HepG2 (cell line): ENCODE data around the gene CALCB. TPM values are rescaled to one million over a fixed set of nuclear protein-coding genes. Genes with fewer than 3 reads are reported as not detected.

Experiments used
- ATAC-seq: fragments of 200-7000 bp; cut with Tn5 transposase; 3 replicates; pipeline ENCODE4 v1.9.1; 2020; ENCODE audit warnings: mild to moderate bottlenecking, moderate library complexity
- BruUV-seq: library from RNA; stranded (reverse); fragments of 400-500 nt; replicated peaks from 2 replicates; lab custom pipeline; 2021; lab: Mats Ljungman, UMichigan
- CTCF ChIA-PET: fragments of 300-600 bp; formaldehyde crosslinking; extraction: SDS; loops from one replicate; lab custom pipeline; 2021; ENCODE audit warnings: low total read pairs, inconsistent platforms, low intra/inter-chr PET ratio; lab: Yijun Ruan, JAX
- POLR2A ChIA-PET: fragments of 350-600 bp; sonication (Branson Sonifier 250); formaldehyde crosslinking; loops from one replicate; lab custom pipeline; 2020; ENCODE audit warnings: antibody characterized with exemption, inconsistent platforms; lab: Yijun Ruan, JAX
- DNase-seq: peaks from one replicate; pipeline ENCODE4 v3.0.0-alpha.2; 2015; ENCODE audit warnings: low spot score
- FAIRE-seq: peaks from 3 replicates; lab custom pipeline; 2011; peaks lifted over from hg19 to GRCh38; lab: Jason Lieb, UNC
- H2AFZ ChIP-seq: one replicate; pipeline ENCODE4 v1.6.1; 2011; ENCODE audit warnings: low read length, inconsistent platforms
- H3K27ac ChIP-seq: fragments of 300-600 bp; 3 replicates; pipeline ENCODE4 v1.8.0; 2011; ENCODE audit warnings: mixed run types, mild to moderate bottlenecking, mixed read lengths, low read length, inconsistent platforms; ENCODE audit not compliant: insufficient read depth; ENCODE audit errors: extremely low read length
- H3K27me3 ChIP-seq, 2 experiments: fragments of 200-600 bp in 1 of 2; 2 replicates in 1 of 2; 3 replicates in 1 of 2; pipeline versions ENCODE4 v1.6.0 to v1.8.0; 2011; ENCODE audit warnings: low read length in 2 of 2, mild to moderate bottlenecking in 2 of 2, moderate library complexity in 2 of 2, inconsistent platforms in 1 of 2; ENCODE audit not compliant: insufficient read depth in 2 of 2, control insufficient read depth in 1 of 2
- H3K36me3 ChIP-seq, 2 experiments: fragments of 200-600 bp in 1 of 2; replicated peaks in 1 of 2; 2 replicates in 1 of 2; 3 replicates in 1 of 2; pipeline versions ENCODE4 v1.5.1 to v1.8.0; 2011; ENCODE audit warnings: low read length in 2 of 2, inconsistent platforms in 1 of 2; ENCODE audit not compliant: insufficient read depth in 2 of 2, control insufficient read depth in 1 of 2
- H3K4me1 ChIP-seq: 2 replicates; pipeline ENCODE4 v1.5.1; 2012; ENCODE audit warnings: low read length, inconsistent platforms; ENCODE audit not compliant: insufficient read depth
- H3K4me2 ChIP-seq: 2 replicates; pipeline ENCODE4 v1.6.0; 2011; ENCODE audit warnings: low read depth, low read length, inconsistent platforms
- H3K4me3 ChIP-seq, 3 experiments: fragments of 200-600 bp in 1 of 3; sonication (generic), shearing (Covaris generic) in 1 of 3; replicated peaks in 1 of 3; 2 replicates each; pipeline ENCODE4 v1.5.1; 2011 to 2016; ENCODE audit warnings: low read length in 3 of 3, inconsistent platforms in 2 of 3, low read depth in 2 of 3, mild to moderate bottlenecking in 2 of 3, control low read depth in 1 of 3, mixed read lengths in 1 of 3; ENCODE audit not compliant: insufficient read depth in 1 of 3
- H3K79me2 ChIP-seq: one replicate; pipeline ENCODE4 v1.6.1; 2011; ENCODE audit warnings: low read length, inconsistent platforms; ENCODE audit not compliant: insufficient read depth
- H3K9ac ChIP-seq: 2 replicates; pipeline ENCODE4 v1.6.0; 2011; ENCODE audit warnings: mild to moderate bottlenecking, low read depth, low read length, inconsistent platforms; ENCODE audit not compliant: insufficient read depth
- H3K9me3 ChIP-seq: 2 replicates; pipeline ENCODE4 v1.5.1; 2012; ENCODE audit warnings: mild to moderate bottlenecking, low read length
- H4K20me1 ChIP-seq: 2 replicates; pipeline ENCODE4 v1.6.0; 2011; ENCODE audit warnings: inconsistent platforms, mild to moderate bottlenecking, low read length, moderate library complexity; ENCODE audit not compliant: insufficient read depth
- ARNT ChIP-seq: fragments of 450-650 bp; IDR thresholded peaks from 2 replicates; pipeline ENCODE4 v1.6.1; 2017
- EED ChIP-seq: sonication (generic); formaldehyde crosslinking; IDR thresholded peaks from 2 replicates; pipeline ENCODE4 v1.5.0; 2020; ENCODE audit warnings: mild to moderate bottlenecking, missing genetic modification reagents
- GTF2F1 ChIP-seq: fragments of 150-350 bp; IDR thresholded peaks from 2 replicates; pipeline ENCODE4 v1.6.1; 2014; ENCODE audit warnings: low read length
- HMGXB4 ChIP-seq, 2 experiments: sonication (generic) in 1 of 2; formaldehyde crosslinking in 1 of 2; IDR thresholded peaks; 2 replicates each; pipeline versions ENCODE4 v1.4.0 to v1.6.1; 2018 to 2020; ENCODE audit warnings: missing genetic modification reagents in 2 of 2, borderline replicate concordance in 1 of 2, low read depth in 1 of 2, mild to moderate bottlenecking in 1 of 2, missing biosample characterization in 1 of 2
- KAT2B ChIP-seq: fragments of 150-350 bp; IDR thresholded peaks from 2 replicates; pipeline ENCODE4 v1.6.1; 2014; ENCODE audit warnings: low read depth, low read length, borderline replicate concordance
- MAFG ChIP-seq: sonication (generic); formaldehyde crosslinking; IDR thresholded peaks from 2 replicates; pipeline ENCODE4 v1.5.1; 2020; ENCODE audit warnings: mild to moderate bottlenecking, missing genetic modification reagents
- MBD4 ChIP-seq: IDR thresholded peaks from 2 replicates; pipeline ENCODE4 v1.6.1; 2012; ENCODE audit warnings: low read length, inconsistent platforms, borderline replicate concordance
- MEF2D ChIP-seq: sonication (generic); formaldehyde crosslinking; IDR thresholded peaks from 2 replicates; pipeline ENCODE4 v1.5.1; 2020; ENCODE audit warnings: mild to moderate bottlenecking, missing genetic modification reagents
- MTERF4 ChIP-seq: sonication (generic); formaldehyde crosslinking; IDR thresholded peaks from 2 replicates; pipeline ENCODE4 v1.8.0; 2023; ENCODE audit warnings: mild to moderate bottlenecking, missing genetic modification reagents
- NR2F1 ChIP-seq, 2 experiments: fragments of 450-650 bp in 1 of 2; formaldehyde crosslinking in 1 of 2; IDR thresholded peaks; 2 replicates each; pipeline versions ENCODE4 v1.5.0 to v1.6.1; 2016 to 2020; ENCODE audit warnings: mild to moderate bottlenecking in 1 of 2, missing compliant biosample characterization in 1 of 2, missing genetic modification reagents in 1 of 2, moderate library complexity in 1 of 2
- SPEN ChIP-seq: sonication (generic); formaldehyde crosslinking; IDR thresholded peaks from 2 replicates; pipeline ENCODE4 v1.5.1; 2020; ENCODE audit warnings: low read depth, mild to moderate bottlenecking, missing genetic modification reagents
- TBX3 ChIP-seq: fragments of 450-650 bp; IDR thresholded peaks from 2 replicates; pipeline ENCODE4 v1.6.1; 2017; ENCODE audit warnings: antibody characterized with exemption, mild to moderate bottlenecking, inconsistent platforms, borderline replicate concordance
- THAP8 ChIP-seq: sonication (generic); formaldehyde crosslinking; IDR thresholded peaks from 2 replicates; pipeline ENCODE4 v1.5.1; 2020; ENCODE audit warnings: missing genetic modification reagents, mild to moderate bottlenecking, borderline replicate concordance
- YEATS4 ChIP-seq: sonication (generic); formaldehyde crosslinking; IDR thresholded peaks from 2 replicates; pipeline ENCODE4 v1.4.0; 2020; ENCODE audit warnings: missing genetic modification reagents, borderline replicate concordance
- ZNF350 ChIP-seq: sonication (generic); formaldehyde crosslinking; IDR thresholded peaks from 2 replicates; pipeline ENCODE4 v1.4.0; 2020; ENCODE audit warnings: mild to moderate bottlenecking, low read depth, missing genetic modification reagents, borderline replicate concordance
- ZNF883 ChIP-seq: sonication (generic); formaldehyde crosslinking; IDR thresholded peaks from 2 replicates; pipeline ENCODE4 v1.5.1; 2020; ENCODE audit warnings: mild to moderate bottlenecking, missing genetic modification reagents; ENCODE audit errors: not compliant biosample characterization
- WGBS: methylation state at CpG from one replicate; pipeline ENCODE4 v1.1.6; 2017; ENCODE audit warnings: low lambda C conversion rate; 5-methylcytosine and 5-hydroxymethylcytosine counted together
- in situ Hi-C: cut with HindIII; loops from 2 replicates; pipeline ENCODE4 v1.10.0; 2017; ENCODE audit warnings: low pct_unique_long_range_greater_than_20kb; ENCODE audit not compliant: extremely low pct_ligation_motif_present
- intact Hi-C: fragments of 100-400 bp; cut with micrococcal nuclease; formaldehyde crosslinking; loops from one replicate; pipeline ENCODE4 v1.10.0; 2022; ENCODE audit not compliant: unreplicated experiment
- polyA plus RNA-seq, 8 experiments: library from polyadenylated mRNA; depleted of rRNA in 3 of 8; stranded (reverse) in 7 of 8; unstranded in 1 of 8; fragments of >200 nt; fragmentation: Illumina TruSeq in 4 of 8; extraction: Trizol in 4 of 8; gene quantifications; 2 replicates each; pipeline versions ENCODE4 v1.2.1 to v1.2.3, GENCODE V29; 2011 to 2016; ENCODE audit warnings: low read depth in 4 of 8, missing spikeins in 1 of 8, mixed read lengths in 1 of 8; ENCODE audit not compliant: insufficient read depth in 1 of 8
- total RNA-seq, 5 experiments: library from RNA; depleted of rRNA; stranded (reverse); fragments of >200 nt; fragmentation: Illumina TruSeq; extraction: Trizol; gene quantifications; 2 replicates each; pipeline ENCODE4 v1.2.3, GENCODE V29; 2016; ENCODE audit warnings: low read depth in 1 of 5

CALCB gene
- total and polyA plus RNA-seq, 2 of the 13 experiments (the other 11 are each of a cell fraction or from before 2014, with no cell fraction given) = not detected

GRCh38 chr11:15097411-15097810 is 24.0 kb downstream of the CALCB start:
- ATAC-seq (no peak), DNase-seq (no peak)
- H3K79me2 ChIP-seq = no peaks in the 10 kb centered on the region
- H3K4me3 ChIP-seq = no peak overlapping the region
- H3K4me1 ChIP-seq = no peaks in the 10 kb centered on the region
- intact Hi-C loops = no loop called here
- TF ChIP-seq MEF2D (CRISPR knock-in tag) (no peak), YEATS4 (no peak), ZNF883 (no peak), THAP8 (CRISPR knock-in tag) (no peak), MBD4 (no peak)
- TF ChIP-seq, all 625 proteins: peak for 0
- in situ Hi-C loops = no loop called here
- no peak overlapping the region for H3K4me2 ChIP-seq
- H3K9me3 ChIP-seq = no peaks in the 10 kb centered on the region
- no peak overlapping the region for H3K9ac ChIP-seq
- FAIRE-seq = no peak
- no peak overlapping the region for H2AFZ ChIP-seq
- H4K20me1 ChIP-seq = no peaks in the 10 kb centered on the region
- ChIA-PET CTCF (no interaction called here), POLR2A (no interaction called here)
- WGBS = 5% methylated on average over 3 of the region's 3 CpGs
- no peak overlapping the region for H3K27ac ChIP-seq
- H3K27me3 ChIP-seq = no peaks in the 10 kb centered on the region
- H3K36me3 ChIP-seq = no peaks in the 10 kb centered on the region
- no TSS peak for BruUV-seq

DNA sequence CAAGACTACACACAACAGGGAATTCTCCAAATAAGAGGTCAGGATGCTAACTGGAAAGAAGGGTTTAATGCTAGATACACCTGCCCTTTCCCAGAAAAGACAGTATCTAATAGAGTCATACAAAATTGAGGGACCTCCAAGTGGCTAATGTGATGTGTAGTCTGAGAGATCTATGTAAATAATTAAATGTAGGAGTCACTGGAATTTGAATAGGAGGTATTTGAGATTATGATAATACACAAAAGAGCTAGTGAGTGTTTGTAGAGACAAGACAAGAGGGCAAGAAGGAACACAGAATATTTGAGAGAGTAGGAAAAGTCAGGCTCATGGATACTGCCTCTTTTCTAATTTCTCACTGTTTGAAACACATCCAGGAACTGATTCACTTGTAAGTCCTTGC is 25.9 kb downstream of the CALCB start:
- Histone ChIP-seq H3K27me3 (no peaks in the 10 kb centered on the region), H3K9me3 (no peaks in the 10 kb centered on the region), H2AFZ (no peak overlapping the region), H3K4me3 (no peak overlapping the region), H3K79me2 (no peaks in the 10 kb centered on the region), H3K36me3 (no peaks in the 10 kb centered on the region), H3K27ac (no peak overlapping the region), H3K4me1 (no peaks in the 10 kb centered on the region), H3K9ac (no peak overlapping the region), H4K20me1 (no peaks in the 10 kb centered on the region), H3K4me2 (no peak overlapping the region)
- no peak for FAIRE-seq
- no peak for TF ChIP-seq HMGXB4 (CRISPR knock-in tag; IDR thresholded peaks at IDR 0.05; ENCODE audit: borderline replicate concordance in 1 of 2, low read depth in 1 of 2)
- TF ChIP-seq NR2F1 (CRISPR knock-in tag; IDR thresholded peaks at IDR 0.05) = no peak
- TF ChIP-seq MTERF4 = no peak
- no peak for TF ChIP-seq GTF2F1
- TF ChIP-seq TBX3 = no peak
- no peak for TF ChIP-seq KAT2B
- TF ChIP-seq ARNT = no peak
- TF ChIP-seq EED (CRISPR knock-in tag) = no peak
- no peak for TF ChIP-seq SPEN
- no peak for TF ChIP-seq MAFG
- TF ChIP-seq ZNF350 (CRISPR knock-in tag) = no peak
- intact Hi-C loops (no loop called here), in situ Hi-C loops (no loop called here)
- no peak for DNase-seq
- no peak for ATAC-seq
- ChIA-PET POLR2A (no interaction called here), CTCF (interaction anchor here (1.3 kb wide), 1 partner anchor 110 kb away, joined by 3 read pairs; no protein-coding TSS in a partner anchor)
- BruUV-seq = no TSS peak
